ENCODE measurements around the gene XAB2. TPM values are rescaled to one million over a fixed set of nuclear protein-coding genes. Genes with fewer than 3 reads are reported as not detected.
"Not testable (repeated sequence)": the region's sequence is repeated elsewhere in the genome, so short reads cannot be mapped to it uniquely, and the experiment has no call there.

XAB2 gene
- total RNA-seq, 1 donor from 2014 or later, result 30.5 TPM

- no peak for DNase-seq (ENCODE audit: low read depth)
Observed at GRCh38 chr19:7582446-7582845, 46.9 kb downstream of the XAB2 start.

GRCh38 chr19:7579182-7579581 is 50.2 kb downstream of the XAB2 start:
- no peak for DNase-seq (ENCODE audit: low read depth)

- DNase-seq (ENCODE audit: low read depth), result no peak
Observed at GRCh38 chr19:7578127-7578526, 51.2 kb downstream of the XAB2 start.

- DNase-seq (ENCODE audit: low read depth), result not testable (repeated sequence)
Observed at GRCh38 chr19:7577422-7577821, 51.9 kb downstream of the XAB2 start.

GRCh38 chr19:7575434-7576040 is 53.8 kb downstream of the XAB2 start:
- peak; percentile 8 for DNase-seq (ENCODE audit: low read depth)

GRCh38 chr19:7570761-7571160 is 58.6 kb downstream of the XAB2 start:
- no peak for DNase-seq (ENCODE audit: low read depth)

Small RNAs within 50 kb of the gene (microRNA-seq; reads per million reads assigned to microRNA genes)
- gene MIR6792, result not detected

Other genes with a start within 250 kb of the XAB2 start
- 2.4 and 5.0 TPM in 2 replicates for gene PEX11G, start 140.5 kb downstream of the XAB2 start, total RNA-seq
- gene ZNF358, start 113.4 kb downstream of the XAB2 start, total RNA-seq, result 70.8 and 83.6 TPM in 2 replicates
- 9.2 and 10.7 TPM in 2 replicates for gene MCOLN1, start 106.9 kb downstream of the XAB2 start, total RNA-seq
- gene PNPLA6, start 93.8 kb downstream of the XAB2 start, total RNA-seq, result 92.8 and 127 TPM in 2 replicates
- gene CAMSAP3, start 33.7 kb downstream of the XAB2 start, total RNA-seq, result not detected in 2 replicates
- gene PET100, start 248 bp upstream of the XAB2 start, total RNA-seq, result 8.8 and 15.9 TPM in 2 replicates
- not detected in 2 replicates for gene PCP2, start 4.2 kb upstream of the XAB2 start, total RNA-seq
- 1.9 TPM in 1 of 2 replicates, not detected in the other for gene STXBP2, start 7.6 kb upstream of the XAB2 start, total RNA-seq
- not detected in 2 replicates for gene RETN, start 39.5 kb upstream of the XAB2 start, total RNA-seq
- gene MCEMP1, start 47.5 kb upstream of the XAB2 start, total RNA-seq, result not detected in 2 replicates
- gene TRAPPC5, start 51.3 kb upstream of the XAB2 start, total RNA-seq, result 50.4 and 95.9 TPM in 2 replicates
- gene FCER2, start 72.6 kb upstream of the XAB2 start, total RNA-seq, result not detected in 2 replicates
- not detected in 2 replicates for gene CLEC4G, start 102.6 kb upstream of the XAB2 start, total RNA-seq
- not detected in 2 replicates for gene CD209, start 118.0 kb upstream of the XAB2 start, total RNA-seq
- gene CLEC4M, start 133.7 kb upstream of the XAB2 start, total RNA-seq, result not detected in 2 replicates
- gene EVI5L, start 200.7 kb upstream of the XAB2 start, total RNA-seq, result 25.2 and 25.4 TPM in 2 replicates
- gene PRR36, start 244.8 kb upstream of the XAB2 start, total RNA-seq, result not detected in 2 replicates